GM21423 (cell line): ENCODE data around the gene SAMD10.
"Not testable (repeated sequence)": the region's sequence is repeated elsewhere in the genome, so short reads cannot be mapped to it uniquely, and the experiment has no call there.

Experiments
- ATAC-seq: cut with Tn5 transposase; IDR thresholded peaks from one replicate; pipeline ENCODE4 v1.9.1; 2021; ENCODE audit warnings: mild to moderate bottlenecking, moderate library complexity; ENCODE audit not compliant: unreplicated experiment

The SAMD10 gene

DNA sequence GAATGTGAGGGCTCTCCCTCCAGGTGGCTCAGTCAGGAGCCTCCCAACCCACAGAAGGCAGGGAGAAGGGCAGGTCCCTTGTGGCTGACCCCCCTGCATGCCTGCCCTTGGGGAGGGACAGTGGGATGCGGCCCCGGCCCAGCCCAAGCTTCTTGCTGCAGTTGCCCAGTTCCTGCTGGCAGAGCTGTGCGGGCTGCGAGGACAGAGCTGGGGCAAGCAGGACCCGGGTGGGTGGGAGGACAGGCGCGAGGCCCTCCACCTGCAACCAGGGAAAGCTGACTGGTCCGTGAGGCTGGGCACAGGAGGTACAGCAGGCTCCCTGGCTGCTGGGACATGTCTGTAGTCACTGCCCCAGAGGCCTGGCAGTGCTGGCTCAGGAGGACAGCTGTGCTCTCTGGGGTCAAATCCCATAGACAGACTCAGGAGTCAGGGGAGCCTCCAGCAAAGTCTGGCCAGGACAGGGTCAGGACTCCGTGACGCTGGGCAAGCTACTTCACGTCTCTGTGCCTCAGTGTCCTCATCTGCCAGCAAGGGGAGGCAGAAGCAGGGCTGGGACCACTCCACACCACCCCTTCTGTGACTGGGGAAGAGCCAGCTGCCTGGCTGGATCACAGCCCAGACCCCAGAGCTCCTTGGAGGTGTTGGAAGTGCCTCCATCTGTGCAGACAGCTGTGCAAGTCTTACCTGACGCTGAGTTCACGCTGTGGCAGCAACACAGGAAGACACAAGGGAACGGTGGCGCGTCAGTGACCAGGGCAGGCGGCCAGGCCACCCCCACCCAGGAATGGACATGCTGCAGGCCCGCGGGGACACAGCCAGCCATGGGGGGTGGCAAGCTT is 36.3 kb downstream of the SAMD10 start:
- ATAC-seq: no peak

- no peak for ATAC-seq
Observed at GRCh38 chr20:63942250-63942951, 37.0 kb downstream of the SAMD10 start.

- ATAC-seq: no peak
Observed at GRCh38 chr20:63941282-63942081, 38.0 kb downstream of the SAMD10 start.

DNA sequence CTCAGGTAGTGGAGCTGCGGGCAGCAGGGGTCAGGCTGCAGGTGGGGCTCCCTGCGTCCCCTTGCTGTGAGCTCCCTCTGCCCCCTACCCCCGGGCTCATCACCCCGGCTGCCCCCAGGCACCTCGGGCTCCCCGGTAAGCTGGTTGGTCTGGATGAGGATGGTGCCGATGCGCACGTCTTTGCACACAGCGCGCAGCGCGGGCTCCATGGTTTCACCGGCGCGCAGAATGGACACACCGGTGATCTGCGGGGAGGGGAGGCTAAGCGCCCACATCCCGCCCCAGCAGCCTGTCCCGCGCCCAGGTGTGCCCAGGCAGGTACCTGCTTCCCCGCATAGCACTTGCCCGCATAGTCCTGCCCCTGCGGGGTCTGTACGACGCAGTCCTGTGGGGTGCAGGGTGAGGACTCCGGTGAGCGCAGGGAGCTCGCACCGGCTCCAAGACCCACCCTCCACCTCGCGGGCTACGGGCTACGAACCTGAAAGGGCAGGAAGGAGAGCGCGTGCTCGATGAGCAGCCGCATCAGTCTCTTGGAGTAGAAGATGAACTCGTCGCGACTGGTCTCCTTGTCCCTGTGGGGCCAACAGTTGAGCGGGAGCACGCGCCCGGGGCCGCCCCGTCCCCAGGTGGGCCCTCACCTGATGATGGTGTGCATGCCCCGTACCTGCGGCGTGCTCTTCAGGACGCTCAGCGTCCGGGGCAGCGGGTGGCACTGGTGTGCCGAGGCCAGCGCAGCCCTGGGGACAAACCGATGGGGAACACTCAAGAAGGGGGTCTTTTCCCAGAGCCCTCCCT is 38.8 kb downstream of the SAMD10 start:
- no peak for ATAC-seq

DNA sequence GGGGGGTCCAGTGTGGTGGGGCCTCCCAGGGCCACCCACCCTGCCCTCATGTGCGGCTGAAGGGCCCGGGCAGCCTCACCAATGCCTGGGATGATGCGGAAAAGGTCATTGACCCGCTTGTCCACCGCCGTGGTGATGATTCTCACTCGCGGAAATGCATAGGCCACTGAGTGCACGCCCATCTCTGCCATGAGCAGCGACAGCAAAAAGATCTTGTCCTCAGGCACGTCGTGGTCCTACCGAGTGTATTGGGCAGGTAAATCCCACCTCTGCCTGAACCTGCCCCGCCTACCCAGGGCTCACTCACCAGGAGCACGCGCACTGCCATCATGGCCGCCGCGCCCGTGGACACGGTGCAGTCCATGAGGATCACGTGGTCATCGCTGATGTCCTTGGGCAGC is 39.4 kb downstream of the SAMD10 start:
- ATAC-seq: no peak

- ATAC-seq: no peak
Observed at GRCh38 chr20:63939061-63939935, 40.1 kb downstream of the SAMD10 start.

- ATAC-seq: no peak
Observed at GRCh38 chr20:63937596-63937995, 41.8 kb downstream of the SAMD10 start.

- no peak for ATAC-seq
Observed at GRCh38 chr20:63935447-63935846, 44.0 kb downstream of the SAMD10 start.

- ATAC-seq: no peak
Observed at GRCh38 chr20:63934271-63935068, 45.0 kb downstream of the SAMD10 start.

GRCh38 chr20:63933646-63934045 is 45.8 kb downstream of the SAMD10 start:
- no peak for ATAC-seq

DNA sequence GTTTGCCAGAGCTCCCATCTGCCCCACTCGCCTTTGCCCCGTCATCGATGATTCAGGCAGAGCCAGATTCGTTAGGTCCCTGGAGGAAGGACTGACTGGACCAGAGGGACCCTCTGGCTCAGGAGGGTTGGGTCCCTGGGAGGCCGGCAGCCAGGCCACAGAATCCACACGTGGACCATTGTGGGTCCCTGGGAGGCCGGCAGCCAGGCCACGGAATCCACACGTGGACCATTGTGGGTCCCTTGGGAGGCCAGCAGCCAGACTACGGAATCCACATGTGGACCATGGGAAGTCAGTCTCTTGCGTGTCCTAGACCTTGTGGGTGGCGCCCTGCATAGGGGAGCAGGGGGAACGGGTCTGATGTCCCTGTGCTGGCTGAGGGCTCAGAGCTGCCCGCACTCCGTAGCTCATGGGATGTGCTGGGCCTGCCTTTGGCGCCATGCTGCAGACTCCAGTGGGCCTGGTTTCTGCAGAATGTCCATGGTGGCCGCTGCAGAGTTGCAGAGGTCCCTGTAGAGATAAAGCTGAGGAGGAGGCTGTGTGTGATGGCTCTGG is 46.8 kb downstream of the SAMD10 start:
- ATAC-seq: no peak

DNA sequence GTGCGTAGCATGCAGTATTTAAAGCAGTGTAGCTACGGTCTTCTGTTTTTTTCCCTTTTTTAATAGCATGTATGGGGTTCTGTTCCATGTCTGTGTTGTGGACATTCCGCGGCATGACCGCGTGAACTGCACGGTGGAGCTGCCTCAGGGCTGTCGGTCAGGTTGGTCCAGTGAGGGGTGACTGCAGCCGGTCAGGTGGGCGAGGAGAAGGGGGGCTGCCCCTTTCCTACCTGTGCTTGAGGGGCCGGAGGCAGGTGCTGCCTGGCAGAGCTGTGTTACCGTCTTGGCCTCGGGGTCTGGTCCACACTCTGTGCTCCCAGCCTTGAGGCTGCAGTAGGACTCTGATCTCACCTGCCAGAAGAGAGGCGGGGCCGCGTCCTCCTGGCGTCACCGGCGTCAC is 47.7 kb downstream of the SAMD10 start:
- ATAC-seq: no peak

DNA sequence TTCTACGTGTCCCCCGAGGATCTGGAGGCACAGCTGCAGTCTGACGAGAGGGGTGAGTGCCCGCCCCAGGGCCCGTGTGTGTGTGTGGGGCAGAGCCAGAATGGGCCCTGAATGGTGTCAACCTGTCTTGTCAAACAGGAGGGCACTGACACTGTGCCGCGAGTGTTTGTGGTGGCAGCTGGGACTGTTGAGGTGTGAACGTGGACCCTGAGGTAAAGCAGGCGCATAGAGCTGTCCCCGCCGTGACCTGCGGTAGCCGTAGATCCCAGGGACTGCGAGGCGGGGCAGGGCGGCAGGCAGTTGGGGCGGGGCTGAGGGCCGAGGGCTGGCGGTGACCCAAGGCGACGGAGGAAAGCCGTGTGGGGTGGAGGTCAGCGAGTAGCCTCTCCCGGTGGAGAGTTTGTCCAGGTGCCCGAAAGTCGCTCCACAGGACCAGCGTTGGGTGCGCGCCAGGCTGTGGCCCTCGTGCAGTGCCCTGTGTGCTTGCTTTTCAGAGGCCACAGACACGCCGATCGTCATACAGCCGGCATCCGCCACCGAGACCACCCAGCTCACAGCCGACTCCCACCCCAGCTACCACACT is 48.4 kb downstream of the SAMD10 start:
- ATAC-seq: no peak

GRCh38 chr20:63929473-63929883 is 50.0 kb downstream of the SAMD10 start:
- not testable (repeated sequence) for ATAC-seq

- no peak for ATAC-seq
Observed at GRCh38 chr20:63929071-63929470, 50.4 kb downstream of the SAMD10 start.

DNA sequence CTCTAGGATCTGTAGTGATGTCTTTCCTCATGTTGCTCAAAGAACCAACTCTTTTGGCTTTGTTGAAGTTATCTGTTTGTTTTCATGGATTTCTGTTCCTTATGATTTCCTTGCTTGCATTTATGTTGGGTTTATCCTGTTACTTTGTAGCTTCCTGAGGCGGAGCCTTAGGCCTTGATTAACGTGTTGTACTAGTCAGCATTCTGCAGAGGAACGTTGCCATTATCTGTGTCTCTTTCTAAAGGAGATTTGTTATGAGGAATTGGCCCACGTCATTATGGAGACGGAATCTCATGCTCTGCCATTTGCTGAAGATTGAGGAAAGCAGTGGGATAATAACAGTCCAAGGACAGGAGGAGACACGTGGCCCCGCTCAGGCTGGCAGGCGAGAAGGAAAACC is 53.1 kb downstream of the SAMD10 start:
- no peak for ATAC-seq

- ATAC-seq: no peak
Observed at GRCh38 chr20:63924241-63924640, 55.2 kb downstream of the SAMD10 start.
